Measurements from ENCODE around the gene JMY. TPM values are rescaled to one million over a fixed set of nuclear protein-coding genes. Genes with fewer than 3 reads are reported as not detected.

JMY gene
- total and polyA plus RNA-seq, 2 of the 8 experiments (the other 6 are each of a cell fraction or from before 2014, with no cell fraction given), result 2.8 to 13.9 TPM

DNA sequence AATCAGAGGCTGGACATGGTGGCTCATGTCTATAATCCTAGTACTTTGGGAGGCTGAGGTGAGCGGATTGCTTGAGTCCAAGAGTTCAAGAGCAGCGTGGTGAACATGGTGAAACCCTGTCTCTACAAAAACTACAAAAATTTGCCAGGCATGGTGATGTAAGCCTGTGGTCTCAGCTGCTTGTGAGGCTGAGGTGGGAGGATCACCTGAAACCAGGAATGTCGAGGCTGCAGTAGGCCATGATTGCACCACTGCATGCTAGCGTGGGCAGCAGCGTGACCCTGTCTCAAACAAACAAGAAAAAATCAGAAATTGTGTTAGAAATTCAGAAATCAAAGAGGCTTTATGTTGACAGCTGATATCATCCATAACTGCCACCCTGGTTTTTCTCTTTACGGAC is 21.4 kb downstream of the JMY start (continued):
- TF ChIP-seq RAD21 (IDR thresholded peaks at IDR 0.05 in 1 of 2, conservative IDR thresholded peaks at IDR 0.05 in 1 of 2; ENCODE audit: low read depth in 2 of 2, low read length in 2 of 2), result no peak
- TF ChIP-seq NANOG (IDR thresholded peaks at IDR 0.05; ENCODE audit: insufficient read depth, low read depth, low read length, poor library complexity, severe bottlenecking), result no peak
- TF ChIP-seq, protein P1, sequence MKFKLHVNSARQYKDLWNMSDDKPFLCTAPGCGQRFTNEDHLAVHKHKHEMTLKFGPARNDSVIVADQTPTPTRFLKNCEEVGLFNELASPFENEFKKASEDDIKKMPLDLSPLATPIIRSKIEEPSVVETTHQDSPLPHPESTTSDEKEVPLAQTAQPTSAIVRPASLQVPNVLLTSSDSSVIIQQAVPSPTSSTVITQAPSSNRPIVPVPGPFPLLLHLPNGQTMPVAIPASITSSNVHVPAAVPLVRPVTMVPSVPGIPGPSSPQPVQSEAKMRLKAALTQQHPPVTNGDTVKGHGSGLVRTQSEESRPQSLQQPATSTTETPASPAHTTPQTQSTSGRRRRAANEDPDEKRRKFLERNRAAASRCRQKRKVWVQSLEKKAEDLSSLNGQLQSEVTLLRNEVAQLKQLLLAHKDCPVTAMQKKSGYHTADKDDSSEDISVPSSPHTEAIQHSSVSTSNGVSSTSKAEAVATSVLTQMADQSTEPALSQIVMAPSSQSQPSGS (IDR thresholded peaks at IDR 0.05; ENCODE audit: low read length), result no peak
